ENCODE results near the gene WIPF1.

Gene WIPF1

GRCh38 chr2:174597345-174598047 lies at the start of gene WIPF1:
WIPF1 (minus strand) TSS chr2:174597804; CDS start chr2:174585573, 12,231 bp downstream.
- peak; percentile 48 for DNase-seq (ENCODE audit: low read depth)

- no peak for DNase-seq (ENCODE audit: low read depth)
These were observed 47.7 kb upstream of the WIPF1 start for GRCh38 chr2:174645296-174645695.

- no peak for DNase-seq (ENCODE audit: low read depth)
These were observed 46.8 kb upstream of the WIPF1 start for GRCh38 chr2:174644406-174644805.

GRCh38 chr2:174643356-174643755 lies 45.8 kb upstream of the WIPF1 start:
- no peak for DNase-seq (ENCODE audit: low read depth)

GRCh38 chr2:174641168-174641567 lies 43.6 kb upstream of the WIPF1 start:
- DNase-seq (ENCODE audit: low read depth), result no peak

- DNase-seq (ENCODE audit: low read depth), result no peak
These were observed 39.4 kb upstream of the WIPF1 start for GRCh38 chr2:174636987-174637386.

GRCh38 chr2:174635776-174636404 lies 38.3 kb upstream of the WIPF1 start:
- DNase-seq (ENCODE audit: low read depth), result peak; percentile 70

GRCh38 chr2:174635015-174635593 lies 37.5 kb upstream of the WIPF1 start:
- no peak for DNase-seq (ENCODE audit: low read depth)

GRCh38 chr2:174634130-174635014 lies 36.8 kb upstream of the WIPF1 start:
- DNase-seq (ENCODE audit: low read depth), result no peak

- DNase-seq (ENCODE audit: low read depth), result no peak
These were observed 36.0 kb upstream of the WIPF1 start for GRCh38 chr2:174633623-174633930.

GRCh38 chr2:174632841-174633622 lies 35.4 kb upstream of the WIPF1 start:
- no peak for DNase-seq (ENCODE audit: low read depth)

- peak; percentile 76 for DNase-seq (ENCODE audit: low read depth)
These were observed 33.7 kb upstream of the WIPF1 start for GRCh38 chr2:174631009-174631981.

GRCh38 chr2:174630107-174630506 lies 32.5 kb upstream of the WIPF1 start:
- DNase-seq (ENCODE audit: low read depth), result no peak

GRCh38 chr2:174629506-174629905 lies 31.9 kb upstream of the WIPF1 start:
- no peak for DNase-seq (ENCODE audit: low read depth)

GRCh38 chr2:174628528-174629169 lies 31.0 kb upstream of the WIPF1 start:
- DNase-seq (ENCODE audit: low read depth), result no peak

GRCh38 chr2:174627216-174627615 lies 29.6 kb upstream of the WIPF1 start:
- DNase-seq (ENCODE audit: low read depth), result no peak

- DNase-seq (ENCODE audit: low read depth), result no peak
These were observed 27.4 kb upstream of the WIPF1 start for GRCh38 chr2:174624895-174625430.

GRCh38 chr2:174623690-174624089 lies 26.1 kb upstream of the WIPF1 start:
- DNase-seq (ENCODE audit: low read depth), result no peak

- no peak for DNase-seq (ENCODE audit: low read depth)
These were observed 25.6 kb upstream of the WIPF1 start for GRCh38 chr2:174623106-174623637.

- no peak for DNase-seq (ENCODE audit: low read depth)
These were observed 23.7 kb upstream of the WIPF1 start for GRCh38 chr2:174621323-174621722.

Measured in fibroblast of gingiva (primary cell).